Lung (tissue), 12 donors: ENCODE results near the gene DLAT. TPM values are rescaled to one million over a fixed set of nuclear protein-coding genes. Genes with fewer than 3 reads are reported as not detected.

Experiments used
- ATAC-seq: fragments of 200-7000 bp; cut with Tn5 transposase; one replicate; pipeline ENCODE4 v1.9.1; 2020; ENCODE audit warnings: moderate number of reproducible peaks; ENCODE audit not compliant: insufficient read depth, low FRiP score
- DNase-seq, 3 donors: peaks; one replicate each; pipeline ENCODE4 v3.0.0-alpha.2; 2013 to 2017
- H3K27ac ChIP-seq, 2 donors: one replicate each; pipeline ENCODE4 v1.5.1; 2013; ENCODE audit warnings: mild to moderate bottlenecking in 2 of 2, moderate library complexity in 2 of 2, control low read depth in 1 of 2, inconsistent platforms in 1 of 2, low read depth in 1 of 2, low read length in 1 of 2
- H3K27me3 ChIP-seq, 3 donors: one replicate each; pipeline ENCODE4 v1.5.1; 2013; ENCODE audit warnings: low read length in 2 of 3; ENCODE audit not compliant: control insufficient read depth in 3 of 3, insufficient read depth in 3 of 3
- H3K36me3 ChIP-seq, 4 donors: one replicate each; pipeline ENCODE4 v1.5.1; 2013; ENCODE audit warnings: low read length in 4 of 4, mild to moderate bottlenecking in 1 of 4, moderate library complexity in 1 of 4; ENCODE audit not compliant: control insufficient read depth in 4 of 4, insufficient read depth in 4 of 4
- H3K4me1 ChIP-seq, 5 donors: one replicate each; pipeline ENCODE4 v1.5.1; 2013; ENCODE audit warnings: low read length in 5 of 5, mild to moderate bottlenecking in 2 of 5, moderate library complexity in 1 of 5; ENCODE audit not compliant: control insufficient read depth in 5 of 5, insufficient read depth in 5 of 5
- H3K4me3 ChIP-seq: one replicate; pipeline ENCODE4 v1.5.1; 2013; ENCODE audit warnings: mild to moderate bottlenecking, control low read depth, moderate library complexity
- H3K9ac ChIP-seq, 2 donors: one replicate each; pipeline ENCODE4 v1.5.1; 2013; ENCODE audit warnings: low read length in 2 of 2, control low read depth in 1 of 2; ENCODE audit not compliant: insufficient read depth in 1 of 2
- H3K9me3 ChIP-seq, 4 donors: one replicate each; pipeline ENCODE4 v1.5.1; 2013; ENCODE audit warnings: low read length in 3 of 4, mild to moderate bottlenecking in 1 of 4, moderate library complexity in 1 of 4; ENCODE audit not compliant: control insufficient read depth in 4 of 4, insufficient read depth in 3 of 4
- CTCF ChIP-seq: IDR thresholded peaks from 2 replicates; pipeline ENCODE4 v1.5.1; 2012; ENCODE audit warnings: mild to moderate bottlenecking; ENCODE audit errors: control extremely low read depth, extremely low read depth
- WGBS, 2 donors: extraction: QIAGEN DNeasy Blood & Tissue Kit; methylation state at CpG; one replicate each; pipeline ENCODE4 v1.1.7; 2013; 5-methylcytosine and 5-hydroxymethylcytosine counted together
- polyA plus RNA-seq, 2 donors: library from polyadenylated mRNA; stranded (reverse); fragments of 200-250 nt; gene quantifications; one replicate each; pipeline ENCODE4 v1.2.1, GENCODE V29; 2013
- total RNA-seq, 2 donors: library from RNA; depleted of rRNA in 1 of 2; stranded (reverse); fragments of >200 nt in 1 of 2; gene quantifications; one replicate each; pipeline ENCODE4 v1.2.1, GENCODE V29; 2014 to 2021
- donor health status: control.
- donor health status: control.
- donor health status: Bipolar disorder and iron deficiency.
- donor health status: healthy.
- donor health status: DM: yes; HTN: yes; CAD: no.

Gene DLAT
- total and polyA plus RNA-seq, 4 donors, result 12.0 to 32.9 (median 26.5) TPM

- TF ChIP-seq CTCF, result no peak
- ATAC-seq (no peak), DNase-seq (no peak)
- H3K4me3 ChIP-seq, result no peak overlapping the region
- H3K36me3 ChIP-seq, result peaks cover 7 to 26% (median 10%) of the 10 kb centered on the region in 4 donors
- H3K4me1 ChIP-seq, result peaks cover 0 to 2% (median 0%) of the 10 kb centered on the region in 5 donors
- no peak overlapping the region for H3K9ac ChIP-seq
- no peak overlapping the region for H3K27ac ChIP-seq
- H3K9me3 ChIP-seq, result no peaks in the 10 kb centered on the region
- no peaks in the 10 kb centered on the region for H3K27me3 ChIP-seq
Observed at GRCh38 chr11:112096194-112096593, 71.0 kb downstream of the DLAT start.

GRCh38 chr11:112097734-112098528 lies 72.7 kb downstream of the DLAT start:
- Histone ChIP-seq H3K4me1 (peaks cover 0 to 2% (median 0%) of the 10 kb centered on the region in 5 donors), H3K9me3 (no peaks in the 10 kb centered on the region), H3K36me3 (peaks cover 0 to 16% (median 5%) of the 10 kb centered on the region in 4 donors), H3K9ac (no peak overlapping the region), H3K4me3 (no peak overlapping the region), H3K27me3 (no peaks in the 10 kb centered on the region), H3K27ac (no peak overlapping the region)
- 85 to 93% methylated on average over 11 of the region's 11 CpGs for WGBS, 2 donors
- no peak for TF ChIP-seq CTCF
- ATAC-seq (no peak), DNase-seq (no peak)

GRCh38 chr11:112100462-112100861 lies 75.3 kb downstream of the DLAT start:
- H3K27ac ChIP-seq, result no peak overlapping the region
- H3K9me3 ChIP-seq, result no peaks in the 10 kb centered on the region
- H3K4me3 ChIP-seq, result no peak overlapping the region
- TF ChIP-seq CTCF, result no peak
- no peak for DNase-seq
- WGBS, 2 donors, result 72 to 80% methylated on average over 2 of the region's 2 CpGs
- no peak for ATAC-seq
- H3K36me3 ChIP-seq, result peaks cover 0 to 11% (median under 1%) of the 10 kb centered on the region in 4 donors
- peaks cover 0 to 2% (median 0%) of the 10 kb centered on the region in 5 donors for H3K4me1 ChIP-seq
- no peaks in the 10 kb centered on the region for H3K27me3 ChIP-seq
- H3K9ac ChIP-seq, result no peak overlapping the region
